ENCODE results near the gene NATD1.

Gene NATD1

DNA sequence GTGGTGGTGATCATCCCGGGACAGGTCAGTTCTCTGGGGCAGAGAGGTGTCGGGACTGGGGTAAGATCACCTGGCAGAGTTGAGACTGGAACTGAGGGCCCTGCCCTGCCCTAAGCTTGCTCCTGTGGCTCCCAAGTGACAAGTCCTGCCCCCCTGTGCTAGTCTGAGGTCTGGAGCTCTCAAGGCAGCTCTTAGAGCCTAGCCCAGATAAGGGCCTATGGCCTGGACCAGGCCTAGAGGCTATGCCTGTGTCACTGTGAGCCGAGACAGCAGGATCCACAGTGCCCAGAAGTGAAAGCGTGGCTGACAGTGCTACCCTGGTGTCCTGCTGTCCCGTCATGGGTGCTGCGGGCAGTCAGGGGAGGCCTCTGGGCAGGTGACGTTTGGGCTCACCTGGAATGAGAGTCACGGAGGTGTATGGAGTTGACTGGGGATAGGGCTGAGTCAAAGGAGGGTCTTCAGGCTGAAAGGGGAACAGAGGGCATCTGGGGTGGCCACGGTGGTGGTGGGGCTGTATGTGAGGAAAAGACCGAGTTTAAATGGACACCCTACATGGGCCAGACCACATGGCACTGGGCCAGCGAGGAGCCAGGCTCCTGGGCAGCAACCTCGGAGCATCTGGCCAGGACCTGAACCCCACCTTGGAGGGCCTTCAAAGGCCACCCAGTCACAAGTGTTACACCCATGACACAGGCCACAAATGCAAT, 5.5 kb downstream of the NATD1 start:
- H3K4me3 ChIP-seq (ENCODE audit: low read depth, low read length), result no peak overlapping the region
- DNase-seq (ENCODE audit: low read depth), result no peak
- in situ Hi-C loops (cut with HindIII; ENCODE audit: low sequenced_read_pairs), result loop anchor here (5.0 kb wide), 1 partner anchor 115 kb away; no protein-coding TSS in a partner anchor

GRCh38 chr17:21246698-21247097, 6.5 kb downstream of the NATD1 start:
- in situ Hi-C loops (cut with HindIII; ENCODE audit: low sequenced_read_pairs), result loop anchor here (5.0 kb wide), 1 partner anchor 114 kb away; no protein-coding TSS in a partner anchor
- DNase-seq (ENCODE audit: low read depth), result no peak
- no peak overlapping the region for H3K4me3 ChIP-seq (ENCODE audit: low read depth, low read length)
- TF ChIP-seq, protein P1, sequence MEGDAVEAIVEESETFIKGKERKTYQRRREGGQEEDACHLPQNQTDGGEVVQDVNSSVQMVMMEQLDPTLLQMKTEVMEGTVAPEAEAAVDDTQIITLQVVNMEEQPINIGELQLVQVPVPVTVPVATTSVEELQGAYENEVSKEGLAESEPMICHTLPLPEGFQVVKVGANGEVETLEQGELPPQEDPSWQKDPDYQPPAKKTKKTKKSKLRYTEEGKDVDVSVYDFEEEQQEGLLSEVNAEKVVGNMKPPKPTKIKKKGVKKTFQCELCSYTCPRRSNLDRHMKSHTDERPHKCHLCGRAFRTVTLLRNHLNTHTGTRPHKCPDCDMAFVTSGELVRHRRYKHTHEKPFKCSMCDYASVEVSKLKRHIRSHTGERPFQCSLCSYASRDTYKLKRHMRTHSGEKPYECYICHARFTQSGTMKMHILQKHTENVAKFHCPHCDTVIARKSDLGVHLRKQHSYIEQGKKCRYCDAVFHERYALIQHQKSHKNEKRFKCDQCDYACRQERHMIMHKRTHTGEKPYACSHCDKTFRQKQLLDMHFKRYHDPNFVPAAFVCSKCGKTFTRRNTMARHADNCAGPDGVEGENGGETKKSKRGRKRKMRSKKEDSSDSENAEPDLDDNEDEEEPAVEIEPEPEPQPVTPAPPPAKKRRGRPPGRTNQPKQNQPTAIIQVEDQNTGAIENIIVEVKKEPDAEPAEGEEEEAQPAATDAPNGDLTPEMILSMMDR (IDR thresholded peaks at IDR 0.05; ENCODE audit: low read depth, low read length, missing control alignments), result no peak

More for the DNA sequence above, 5.5 kb downstream of the NATD1 start:
- TF ChIP-seq, protein P1 (IDR thresholded peaks at IDR 0.05; ENCODE audit: low read depth, low read length, missing control alignments), result no peak

- H3K4me3 ChIP-seq (ENCODE audit: low read depth, low read length), result no peak overlapping the region
- DNase-seq (ENCODE audit: low read depth), result no peak
- in situ Hi-C loops (cut with HindIII; ENCODE audit: low sequenced_read_pairs), result loop anchor here (5.0 kb wide), 1 partner anchor 113 kb away; no protein-coding TSS in a partner anchor
- TF ChIP-seq, protein P1 (IDR thresholded peaks at IDR 0.05; ENCODE audit: low read depth, low read length, missing control alignments), result no peak
Observed at GRCh38 chr17:21245639-21246084, 7.5 kb downstream of the NATD1 start.

DNA sequence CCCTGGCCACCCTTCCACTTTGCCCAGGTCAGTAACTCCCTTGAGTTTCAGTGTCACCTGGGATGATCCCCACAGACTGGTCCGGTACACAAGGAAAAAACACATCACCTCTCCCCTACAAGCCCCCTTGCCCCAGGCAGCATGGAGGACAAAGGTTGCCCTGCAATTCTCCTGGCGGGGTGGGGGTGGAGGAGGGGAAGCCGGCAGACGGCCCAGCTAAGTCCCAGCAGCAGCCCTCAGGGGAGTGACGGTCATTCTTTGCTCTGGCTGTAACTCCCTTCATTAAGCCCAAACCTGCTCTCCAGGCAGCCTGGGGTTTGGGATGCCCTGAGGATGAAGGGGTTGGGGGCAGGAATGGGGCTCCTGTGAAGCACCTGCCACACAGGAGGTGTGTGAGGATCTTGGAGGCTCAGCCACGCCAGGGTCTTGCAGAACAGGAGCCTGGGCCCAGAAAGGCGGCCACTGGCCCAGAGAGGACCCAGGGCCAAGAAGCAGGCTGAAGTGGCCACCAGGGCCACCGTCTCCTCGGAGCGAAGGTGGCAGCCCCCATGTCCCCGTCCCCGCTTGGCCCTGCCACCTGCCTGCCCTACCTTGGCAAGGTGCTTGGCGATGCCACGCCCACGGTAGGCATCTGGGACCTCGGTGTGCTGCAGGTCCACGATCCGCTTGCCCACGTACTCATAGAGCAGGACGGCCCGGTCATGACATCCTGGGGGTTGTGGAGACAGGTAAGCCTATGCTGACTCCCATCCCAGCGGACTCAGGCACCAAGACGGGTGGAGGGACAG, 9.5 kb downstream of the NATD1 start:
- TF ChIP-seq, protein P1 (IDR thresholded peaks at IDR 0.05; ENCODE audit: low read depth, low read length, missing control alignments), result no peak
- H3K4me3 ChIP-seq (ENCODE audit: low read depth, low read length), result no peak overlapping the region
- in situ Hi-C loops (cut with HindIII; ENCODE audit: low sequenced_read_pairs), result no loop called here
- no peak for DNase-seq (ENCODE audit: low read depth)

DNA sequence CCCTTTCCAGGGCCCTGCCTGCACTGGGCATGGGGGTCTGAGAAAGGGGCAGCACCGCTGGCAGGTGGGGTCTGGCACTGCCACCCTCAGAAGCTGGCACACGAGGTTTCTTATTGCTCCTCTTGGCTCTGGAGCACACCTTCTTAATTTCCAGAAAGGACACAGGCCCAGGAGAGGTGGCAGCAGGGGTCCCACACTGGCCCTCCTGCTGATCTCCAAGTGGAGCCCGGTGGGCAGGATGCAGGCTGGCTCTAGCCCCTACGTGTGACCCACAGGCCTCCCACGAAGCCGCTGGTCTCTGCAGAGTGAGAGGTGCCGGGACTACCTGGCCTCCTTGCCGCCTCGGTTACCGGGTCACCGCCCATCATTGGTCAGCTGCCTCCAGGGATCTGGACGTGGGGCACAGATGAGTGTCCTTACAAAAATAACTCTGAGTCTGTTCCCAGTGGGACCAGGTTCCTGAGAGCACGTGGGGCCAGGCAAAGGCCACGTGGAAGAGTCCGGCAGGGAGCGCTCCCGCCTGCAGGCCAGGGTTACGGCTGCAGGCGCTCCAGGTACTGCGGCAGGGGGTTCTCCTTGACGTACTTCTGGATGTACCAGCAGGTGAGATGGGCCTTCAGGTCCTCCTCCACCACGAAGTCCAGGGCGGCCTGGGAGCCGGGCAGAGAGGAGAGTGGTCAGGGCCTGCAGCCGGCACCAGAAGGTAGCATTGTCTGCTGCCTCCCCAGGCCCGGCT, 10.3 kb downstream of the NATD1 start:
- no peak overlapping the region for H3K4me3 ChIP-seq (ENCODE audit: low read depth, low read length)
- TF ChIP-seq, protein P1 (IDR thresholded peaks at IDR 0.05; ENCODE audit: low read depth, low read length, missing control alignments), result no peak
- in situ Hi-C loops (cut with HindIII; ENCODE audit: low sequenced_read_pairs), result no loop called here
- DNase-seq (ENCODE audit: low read depth), result no peak

- TF ChIP-seq, protein P1 (IDR thresholded peaks at IDR 0.05; ENCODE audit: low read depth, low read length, missing control alignments), result no peak
- in situ Hi-C loops (cut with HindIII; ENCODE audit: low sequenced_read_pairs), result no loop called here
- no peak overlapping the region for H3K4me3 ChIP-seq (ENCODE audit: low read depth, low read length)
- DNase-seq (ENCODE audit: low read depth), result no peak
Observed at GRCh38 chr17:21242026-21242697, 11.0 kb downstream of the NATD1 start.
